LoVo (cell line): ENCODE measurements around the gene GPC1.

Experiments used
- DNase-seq: peaks from one replicate; pipeline ENCODE4 v3.0.0-alpha.2; 2016; ENCODE audit warnings: low spot score

Gene GPC1

DNA sequence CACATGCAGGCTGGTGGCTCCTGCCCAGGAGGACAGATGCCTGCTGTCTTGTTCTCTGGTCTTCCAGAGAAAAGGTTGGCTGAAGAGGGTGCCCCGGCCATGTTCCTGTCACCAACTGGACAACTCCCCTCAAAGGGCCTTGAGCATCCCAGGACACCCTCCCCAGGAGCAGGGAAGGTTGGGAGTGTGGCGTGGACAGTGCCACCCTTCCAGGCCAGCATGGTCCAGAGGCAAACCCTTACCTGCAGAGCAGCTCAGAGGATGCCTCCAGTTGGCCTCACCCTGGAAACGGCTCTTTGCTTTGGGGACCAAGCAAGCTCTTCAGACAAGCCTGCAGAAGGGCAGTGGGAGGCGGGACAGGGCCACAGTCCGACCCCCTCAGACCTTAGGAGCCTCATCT lies 4.9 kb upstream of the GPC1 start:
- DNase-seq: no peak

DNA sequence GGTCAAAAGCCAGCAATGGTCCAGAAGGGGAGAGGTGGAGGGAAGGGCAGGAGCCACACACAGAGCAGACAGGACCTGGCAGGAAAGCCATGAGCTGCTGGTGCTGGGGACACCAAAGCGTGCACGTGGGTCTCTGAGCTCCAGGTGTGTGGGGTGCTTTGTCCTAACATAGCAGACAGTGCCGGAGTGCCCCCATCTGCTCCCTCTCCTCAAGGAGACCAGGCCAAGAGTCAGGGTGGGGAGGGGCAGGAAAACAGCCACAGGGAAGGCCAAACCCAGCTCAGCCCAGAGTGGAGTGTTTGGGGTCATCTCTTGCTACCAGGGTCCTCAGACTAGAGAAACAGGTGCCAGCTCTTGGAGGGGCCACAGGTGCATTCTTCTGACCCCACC lies 4.2 kb upstream of the GPC1 start:
- DNase-seq: no peak

DNA sequence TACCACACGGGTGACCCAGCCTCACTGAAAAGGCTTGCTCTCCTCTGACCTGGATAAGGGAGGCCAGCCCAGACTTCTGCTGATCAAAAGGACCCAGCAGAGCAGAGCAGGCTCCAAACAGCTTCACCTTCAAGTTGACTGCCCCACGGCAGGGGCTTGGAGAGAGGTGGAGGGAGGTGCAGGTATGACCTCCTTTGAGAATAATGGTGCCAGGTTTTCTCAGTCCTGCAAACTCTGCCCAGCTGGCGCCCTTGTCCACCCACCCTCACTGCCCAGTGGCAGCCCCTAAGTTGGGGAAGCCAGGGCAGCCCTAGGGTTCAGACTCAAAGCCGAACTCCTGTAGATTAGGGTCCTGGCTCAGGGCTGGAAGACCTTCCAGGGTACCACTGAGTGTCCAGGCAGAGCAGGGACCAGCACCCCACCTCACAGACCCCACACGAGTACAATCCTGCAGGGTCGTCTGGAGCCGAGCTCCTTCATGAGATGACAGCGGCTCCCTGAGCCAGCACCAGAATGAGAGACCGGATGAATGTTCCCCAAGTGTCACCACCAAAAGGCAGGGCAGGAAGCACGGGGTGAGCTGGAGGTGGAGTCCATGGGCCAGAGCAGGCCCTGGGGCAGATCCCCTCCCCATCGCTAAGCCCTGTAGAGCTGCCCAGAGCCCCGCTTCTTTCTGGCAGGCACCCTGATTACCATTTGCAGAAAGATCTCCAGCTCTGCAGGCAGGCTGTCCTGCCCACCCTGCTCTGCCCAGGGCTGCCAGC lies 3.6 kb upstream of the GPC1 start:
- no peak for DNase-seq

DNA sequence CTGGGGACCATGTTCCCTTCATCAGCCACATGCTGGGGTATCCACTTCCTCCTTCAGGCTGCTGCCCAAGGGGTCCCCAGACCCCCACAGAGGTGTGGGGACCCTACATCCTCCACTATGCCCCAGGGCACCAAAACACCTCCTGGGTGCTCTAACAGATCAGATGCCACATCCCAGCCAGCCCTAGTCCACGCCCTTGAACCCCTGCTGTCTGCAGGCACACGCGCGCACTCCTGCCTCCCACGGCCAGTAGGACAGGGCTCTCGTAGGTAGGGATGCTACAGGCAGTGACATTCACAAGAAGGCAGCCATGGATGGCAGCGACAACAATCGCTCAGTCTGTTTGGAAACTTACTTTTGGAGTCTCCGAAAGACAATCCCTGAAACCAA lies 3.0 kb upstream of the GPC1 start:
- DNase-seq: no peak

DNA sequence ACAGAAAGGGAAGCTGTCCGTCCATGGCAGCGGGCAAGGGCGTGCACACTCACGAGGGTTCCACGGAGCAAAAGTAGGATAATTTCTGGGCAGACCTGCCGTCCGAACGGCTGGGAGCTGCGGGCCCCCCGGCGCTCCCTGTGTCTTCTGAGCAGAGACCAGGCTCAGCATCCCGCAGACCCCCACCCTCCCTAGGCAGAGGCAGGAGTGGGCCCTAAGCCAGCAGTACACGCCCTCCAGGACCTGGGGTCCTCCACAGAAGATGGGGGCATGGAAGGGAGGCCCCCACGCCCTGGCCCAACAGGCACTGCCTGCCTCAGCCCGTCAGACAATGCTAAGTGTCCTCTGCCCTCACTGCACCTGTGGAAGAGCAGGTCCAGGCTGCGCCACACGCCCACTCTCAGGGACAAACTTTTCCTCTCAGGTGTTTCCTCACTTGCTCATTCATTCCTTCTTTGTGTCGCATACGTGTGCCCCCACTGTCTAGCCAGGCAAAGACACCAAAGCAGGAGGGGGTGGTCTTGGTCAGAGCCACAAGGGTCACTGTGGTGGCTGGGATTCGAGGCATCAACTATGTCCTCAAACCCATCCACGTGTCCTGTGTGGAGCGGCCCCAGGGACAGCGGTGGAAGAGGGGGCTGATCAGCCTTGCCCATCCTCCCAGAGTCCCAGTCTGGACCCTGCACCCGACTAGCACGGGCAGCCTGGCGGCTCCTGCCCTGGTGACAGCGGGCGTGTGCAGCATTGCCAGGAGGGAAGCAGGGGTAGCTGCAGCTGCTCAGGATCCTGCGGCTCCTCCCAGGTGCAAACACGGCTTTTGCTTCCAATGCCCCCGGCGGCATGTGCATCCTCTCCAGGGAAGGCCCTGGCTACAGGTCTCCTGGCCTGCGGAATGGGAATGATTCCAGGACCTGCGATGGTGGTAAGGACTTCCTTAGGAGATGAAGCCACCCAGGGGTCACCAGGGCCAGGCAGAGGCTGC lies 2.4 kb upstream of the GPC1 start:
- DNase-seq: no peak

DNA sequence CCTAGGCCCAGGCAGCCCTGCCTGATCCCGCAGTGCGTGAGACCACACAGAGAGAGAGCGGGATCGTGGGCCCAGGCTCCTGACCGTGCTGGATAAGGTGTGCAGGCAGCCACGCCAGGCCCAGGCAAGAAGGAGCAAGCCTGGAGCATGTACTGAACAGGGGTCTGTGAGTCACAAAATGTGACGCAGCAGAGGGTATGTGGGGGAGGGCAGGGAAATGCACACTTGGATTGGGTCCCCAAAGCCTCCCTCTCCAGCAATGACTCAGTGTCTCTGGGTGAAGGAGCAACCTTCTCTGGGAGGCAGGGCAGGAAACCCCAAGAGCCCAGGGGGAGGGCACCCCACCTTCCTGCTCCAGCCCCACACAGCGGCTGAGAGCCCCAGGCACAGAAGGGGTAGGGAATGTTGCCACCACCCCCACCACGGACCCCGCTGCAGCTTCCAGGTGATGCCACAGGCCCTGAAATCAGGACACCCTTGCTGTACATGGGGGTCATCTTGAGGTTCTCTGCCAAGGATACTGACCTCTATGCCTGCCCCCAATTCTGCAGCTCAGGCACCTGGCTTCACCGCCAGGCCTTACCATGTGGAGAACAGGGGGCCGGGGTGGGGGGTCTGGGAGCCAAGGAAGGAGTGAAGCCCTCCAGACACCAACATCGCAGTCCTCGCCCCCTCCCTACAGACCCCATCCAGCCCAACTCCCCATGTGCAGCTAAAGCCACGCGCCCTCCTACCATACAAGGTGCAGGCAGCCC lies 1.3 kb upstream of the GPC1 start:
- peak; percentile 32 for DNase-seq

DNA sequence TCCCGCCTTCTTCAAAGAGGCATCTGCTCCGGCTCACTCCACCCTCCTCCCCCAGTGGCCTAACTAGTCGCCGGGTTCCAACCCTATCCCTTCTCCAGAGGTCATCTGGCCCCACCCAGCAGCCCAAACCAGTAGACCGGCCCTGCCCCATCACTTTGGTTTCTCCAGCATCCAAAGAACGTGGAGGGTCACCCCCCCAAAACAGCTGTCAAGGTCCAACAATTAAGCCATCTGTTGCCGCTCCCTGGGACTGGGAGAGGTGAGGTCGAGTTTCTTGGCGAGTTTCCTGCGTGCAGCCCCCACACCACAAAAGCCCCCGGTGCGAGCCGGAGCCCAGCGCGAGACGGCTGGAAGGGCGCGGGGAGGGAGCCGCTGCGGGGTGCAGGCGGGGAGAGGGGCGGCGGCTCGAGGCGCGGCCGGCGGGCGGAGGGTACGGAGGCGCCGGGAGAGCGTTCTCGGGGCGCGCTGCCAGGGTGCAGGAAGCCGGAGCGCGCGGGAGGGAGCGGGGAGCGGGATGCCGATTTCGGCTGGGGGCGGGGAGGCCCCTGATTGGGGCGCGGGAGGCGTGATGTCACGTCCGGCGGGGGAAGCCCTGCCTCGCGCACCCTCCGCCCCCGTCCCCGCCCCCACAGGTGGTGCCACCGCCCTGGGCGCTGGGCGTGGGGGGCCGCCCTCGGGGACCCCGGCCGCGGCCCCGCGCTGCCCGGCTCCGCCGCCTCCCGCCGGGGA lies 571 bp upstream of the GPC1 start:
- peak; percentile 83 for DNase-seq

DNA sequence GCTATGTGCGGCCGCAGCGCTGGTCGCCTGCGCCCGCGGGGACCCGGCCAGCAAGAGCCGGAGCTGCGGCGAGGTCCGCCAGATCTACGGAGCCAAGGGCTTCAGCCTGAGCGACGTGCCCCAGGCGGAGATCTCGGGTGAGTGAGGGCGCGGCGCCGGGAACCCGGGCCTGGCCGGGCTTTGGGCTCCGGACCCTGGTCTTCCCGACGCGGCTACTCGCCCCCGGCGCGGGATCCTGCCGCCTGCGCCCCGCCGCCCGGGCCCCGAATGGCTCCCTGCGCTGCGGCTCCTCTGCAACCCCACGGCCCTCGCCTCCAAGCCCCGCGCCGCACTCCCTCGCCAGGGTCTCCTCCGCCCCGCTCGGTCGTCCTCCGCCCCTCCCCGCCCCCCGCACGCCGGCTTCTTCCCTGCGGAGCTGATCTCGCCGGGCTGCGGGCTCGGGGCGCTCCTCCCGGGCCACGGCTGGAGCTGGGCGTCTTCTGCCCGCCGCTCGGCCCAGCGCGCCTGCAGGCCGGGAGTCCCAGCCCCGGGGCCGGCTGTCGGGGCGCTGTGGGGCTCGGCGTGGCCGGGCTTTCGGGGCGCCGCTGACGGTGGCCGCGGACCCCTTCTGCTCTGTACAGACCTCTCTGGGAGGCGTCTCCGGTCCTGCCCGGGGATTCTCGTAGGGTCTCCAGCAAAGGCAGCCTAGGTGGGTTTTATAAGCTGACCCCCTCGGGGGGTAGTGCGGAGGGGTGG lies 652 bp downstream of the GPC1 start:
- no peak for DNase-seq

DNA sequence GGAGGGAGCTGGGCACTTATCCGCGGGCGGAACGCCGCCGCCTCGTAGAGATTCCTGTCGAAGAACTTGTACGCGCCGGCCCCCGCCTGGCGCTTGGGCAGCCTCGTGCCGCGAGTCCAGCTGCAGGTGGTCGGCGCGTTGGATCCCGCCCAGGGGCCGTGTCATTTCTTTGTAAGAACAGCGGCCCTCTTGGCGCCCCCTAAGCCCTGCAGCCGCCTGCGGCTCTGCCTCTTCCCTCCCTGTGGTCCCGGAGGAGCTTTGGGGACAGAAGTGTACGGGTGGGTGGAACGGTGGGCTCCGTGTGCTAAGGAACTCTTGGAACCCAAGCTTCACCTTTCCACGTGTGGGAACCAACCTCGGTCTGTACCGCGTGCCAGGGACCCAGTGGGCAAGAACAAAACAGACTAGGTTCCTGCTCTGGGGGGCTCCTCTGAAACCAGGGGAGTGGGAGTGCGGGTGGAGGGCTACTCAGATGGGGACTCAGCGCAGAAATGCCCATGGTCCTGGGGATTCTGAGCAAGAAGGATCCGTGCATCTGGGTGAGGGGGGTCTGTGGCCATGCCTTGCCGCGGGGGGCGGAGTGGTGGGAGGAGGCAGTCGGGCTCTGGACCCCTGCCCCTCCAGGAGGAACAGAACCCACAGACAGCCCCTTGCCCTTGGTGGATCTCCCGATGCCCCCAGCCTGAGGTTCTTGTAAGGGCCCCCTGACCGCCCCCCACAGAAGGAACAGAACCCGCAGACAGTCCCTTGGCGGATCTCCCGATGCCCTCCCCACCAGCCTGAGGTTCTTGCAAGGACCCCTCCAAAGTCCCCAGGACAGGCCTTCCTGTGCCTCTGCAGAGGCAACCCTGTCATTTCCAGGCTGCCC lies 1.5 kb downstream of the GPC1 start:
- DNase-seq: no peak

DNA sequence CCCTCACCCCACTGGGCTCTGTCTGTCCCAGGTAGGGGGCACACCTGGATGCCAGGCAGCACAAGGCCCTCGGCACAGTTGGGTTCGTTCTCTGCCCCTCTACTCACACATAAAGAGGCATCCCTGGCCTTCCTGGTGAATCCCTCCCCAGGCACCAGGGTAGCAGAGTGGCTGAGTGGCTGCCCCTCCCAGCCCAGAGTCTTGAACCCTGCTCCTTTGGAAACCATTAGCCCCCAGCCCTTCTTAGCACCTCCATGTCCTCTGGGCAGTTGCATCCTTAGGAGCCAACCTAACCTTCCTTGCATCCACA lies 2.0 kb downstream of the GPC1 start:
- DNase-seq: no peak

DNA sequence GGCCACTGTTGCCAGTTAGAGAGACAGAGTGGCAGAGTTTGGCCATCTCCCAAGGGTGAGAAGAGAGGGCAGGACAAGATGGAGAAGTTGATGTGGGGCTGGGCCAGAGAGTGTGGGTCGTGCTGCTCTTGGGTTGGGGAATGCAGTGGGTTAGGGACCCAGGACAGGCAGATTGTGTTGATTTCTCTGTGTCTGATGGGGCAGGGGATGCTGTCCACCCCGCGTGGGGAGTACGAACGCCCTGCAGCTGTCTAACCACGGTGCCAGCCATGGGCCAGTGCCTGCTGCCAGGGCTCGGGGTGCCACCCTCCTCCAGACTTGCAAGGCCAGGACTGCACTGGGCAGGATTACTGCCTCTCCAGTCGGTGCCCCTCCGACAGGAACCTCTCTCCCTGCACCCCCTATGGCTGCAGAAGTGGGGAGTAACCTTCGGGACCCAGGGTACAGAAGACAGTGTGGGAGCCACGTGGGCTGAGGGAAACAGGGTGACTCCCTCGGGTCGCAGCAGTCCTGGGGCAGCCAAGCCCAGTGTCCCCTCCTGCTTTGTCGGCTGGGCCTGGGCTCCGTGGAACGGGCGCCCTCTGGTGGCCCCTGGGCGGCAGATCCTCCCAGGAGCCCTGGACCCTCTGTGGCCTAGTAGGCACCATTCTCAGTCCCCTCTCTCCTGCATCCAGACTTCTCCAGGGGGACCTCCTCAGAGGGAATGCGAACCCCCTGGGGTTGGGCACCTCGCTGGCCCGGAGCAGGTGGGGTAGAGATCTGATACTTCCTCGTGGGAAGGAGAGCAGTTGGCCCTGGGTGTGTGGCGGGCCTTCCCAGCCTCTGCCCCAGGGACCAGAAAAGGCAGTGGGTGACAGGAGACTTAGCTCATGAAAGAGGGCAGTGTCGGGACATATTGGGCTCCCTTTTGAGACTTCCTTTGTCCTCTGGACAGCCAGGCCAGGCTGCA lies 2.7 kb downstream of the GPC1 start:
- peak; percentile 58 for DNase-seq

DNA sequence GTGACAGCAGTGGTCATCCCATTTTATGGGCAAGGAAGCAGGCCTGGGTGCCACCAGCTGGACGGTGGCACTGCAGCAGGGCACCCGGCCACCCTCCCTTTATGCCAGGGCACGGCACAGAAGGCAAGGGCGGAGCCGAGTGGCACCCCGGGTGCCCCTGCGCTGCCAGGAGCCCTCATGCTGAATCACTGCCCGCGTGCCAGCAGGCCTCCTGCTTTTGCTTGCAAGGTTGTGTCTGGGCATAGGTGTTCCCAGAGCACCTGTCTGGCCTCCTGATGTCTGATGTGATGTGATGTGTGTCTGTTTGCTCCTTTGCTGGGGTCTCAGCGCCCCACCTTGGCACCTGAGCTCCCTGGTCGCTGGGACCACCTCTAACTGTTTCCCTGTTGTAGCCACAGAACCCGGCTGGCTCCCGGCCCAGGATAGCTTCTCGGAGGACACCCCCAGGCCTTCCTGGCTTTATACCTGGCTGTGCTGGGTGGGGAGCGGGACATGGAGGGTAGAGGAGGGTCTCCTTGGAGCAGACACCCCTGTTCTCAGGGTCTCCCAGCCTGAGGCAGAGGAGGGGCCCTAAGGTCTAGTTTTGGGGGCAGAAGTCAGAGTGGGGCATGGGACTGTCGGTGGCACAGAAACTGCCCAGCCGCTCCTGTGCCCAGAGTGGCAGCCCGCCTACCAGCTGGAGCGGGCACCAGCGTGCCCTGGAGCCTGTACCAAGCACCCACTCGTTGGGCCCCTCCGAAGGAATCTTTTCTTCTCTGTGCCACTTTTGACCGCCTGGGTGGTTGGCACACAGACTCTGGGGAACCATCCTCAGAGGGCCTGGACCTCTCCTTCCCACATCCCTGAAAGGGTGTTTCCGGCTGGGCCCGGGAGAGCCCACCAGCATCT lies 3.6 kb downstream of the GPC1 start:
- DNase-seq: no peak

DNA sequence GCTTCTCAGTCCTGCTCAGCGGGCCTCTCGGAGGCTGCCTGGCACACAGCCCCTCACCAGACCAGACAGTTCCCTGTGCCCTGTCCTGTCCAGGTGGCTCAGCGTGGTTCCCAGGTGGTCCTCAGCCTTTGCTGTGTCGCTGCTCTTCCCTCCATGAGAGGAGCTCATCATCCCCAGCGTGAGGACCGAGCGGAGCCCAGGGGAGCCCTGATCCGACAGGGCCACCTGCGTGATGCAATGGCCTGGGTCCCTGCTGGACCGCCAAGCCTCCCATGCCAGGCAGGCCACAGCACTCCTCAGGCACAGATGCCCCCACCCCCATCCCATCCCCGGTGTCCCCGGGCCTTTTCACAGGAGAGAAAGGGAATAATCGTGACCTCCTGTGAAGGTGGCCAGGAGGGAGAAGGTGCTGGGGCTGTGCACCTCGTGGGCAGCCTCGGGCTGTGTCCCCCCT lies 4.3 kb downstream of the GPC1 start:
- DNase-seq: no peak

DNA sequence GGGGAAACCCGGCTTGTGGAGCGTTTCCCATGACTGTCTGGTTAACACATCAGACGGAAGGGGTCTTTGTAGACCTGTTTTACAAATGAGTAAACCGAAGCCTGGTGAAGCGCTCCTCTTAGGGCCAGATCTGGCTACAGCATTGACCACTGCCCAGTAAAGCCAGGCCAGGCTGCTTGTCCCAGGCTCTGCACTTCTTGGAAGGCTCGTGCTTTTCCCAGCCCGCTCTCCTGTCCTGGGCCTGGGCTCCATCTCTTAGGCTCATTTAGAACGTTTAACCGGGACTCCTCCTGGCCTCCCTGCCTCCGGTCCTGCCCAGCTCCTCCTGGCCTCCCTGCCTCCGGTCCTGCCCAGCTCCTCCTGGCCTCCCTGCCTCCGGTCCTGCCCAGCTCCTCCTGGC lies 4.8 kb downstream of the GPC1 start:
- DNase-seq: no peak

DNA sequence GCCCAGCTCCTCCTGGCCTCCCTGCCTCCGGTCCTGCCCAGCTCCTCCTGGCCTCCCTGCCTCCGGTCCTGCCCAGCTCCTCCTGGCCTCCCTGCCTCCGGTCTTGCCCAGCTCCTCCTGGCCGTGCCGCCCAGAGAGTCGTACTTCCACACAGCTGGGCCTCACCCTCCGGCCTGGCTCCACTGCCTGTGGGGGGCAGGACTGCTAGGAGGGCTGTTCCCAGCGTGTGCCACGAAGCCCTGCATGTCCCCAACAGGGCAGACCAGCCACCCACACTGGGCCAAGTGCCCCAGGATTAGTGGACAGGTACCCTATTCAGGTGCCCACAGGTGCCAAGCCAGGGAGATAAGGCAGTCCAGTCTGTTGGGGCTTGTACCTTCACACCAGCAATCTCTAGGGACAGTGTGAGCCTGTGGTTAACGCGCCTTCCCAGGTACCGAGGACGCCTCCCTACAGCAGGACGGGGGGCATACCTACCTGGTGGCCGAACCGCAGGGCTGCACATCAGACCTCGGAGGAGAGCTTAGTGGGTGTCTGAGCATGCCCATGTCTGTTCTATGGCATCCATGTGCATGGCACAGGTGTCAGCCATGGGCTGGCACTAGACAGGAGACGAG lies 5.3 kb downstream of the GPC1 start:
- DNase-seq: no peak

DNA sequence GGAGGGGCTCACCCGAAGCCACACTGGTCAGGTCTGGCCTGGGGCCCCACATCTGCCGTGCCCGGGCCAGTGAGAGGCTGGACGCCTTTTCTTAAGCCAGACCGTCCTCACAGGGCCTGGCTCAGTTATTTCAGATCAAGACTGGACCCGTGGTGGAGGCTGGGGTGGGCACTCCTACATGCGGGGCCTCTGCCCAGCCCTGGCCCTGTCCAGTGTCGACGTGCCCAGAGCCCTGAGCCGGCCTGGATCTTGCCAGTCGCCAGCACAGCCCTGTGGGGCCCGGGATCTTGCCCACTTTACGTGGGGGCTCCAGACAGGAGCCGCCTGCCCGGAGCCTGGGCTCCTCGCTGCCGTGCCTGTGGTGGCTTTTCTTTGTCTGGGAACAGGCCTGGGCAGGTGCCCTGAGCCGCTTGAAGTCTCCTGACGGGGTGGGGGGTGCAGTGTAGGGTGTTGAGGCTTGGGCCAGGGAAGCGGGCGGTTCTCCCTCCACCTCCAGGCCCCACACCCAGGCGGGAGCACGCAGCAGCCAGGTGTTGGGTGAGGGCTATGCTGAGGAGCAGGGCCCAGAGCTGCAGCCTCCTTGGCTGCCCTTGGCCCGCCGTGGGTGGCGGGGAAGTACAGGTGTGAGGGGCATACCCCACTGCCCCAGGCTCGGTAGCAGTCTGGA lies 6.0 kb downstream of the GPC1 start:
- no peak for DNase-seq

DNA sequence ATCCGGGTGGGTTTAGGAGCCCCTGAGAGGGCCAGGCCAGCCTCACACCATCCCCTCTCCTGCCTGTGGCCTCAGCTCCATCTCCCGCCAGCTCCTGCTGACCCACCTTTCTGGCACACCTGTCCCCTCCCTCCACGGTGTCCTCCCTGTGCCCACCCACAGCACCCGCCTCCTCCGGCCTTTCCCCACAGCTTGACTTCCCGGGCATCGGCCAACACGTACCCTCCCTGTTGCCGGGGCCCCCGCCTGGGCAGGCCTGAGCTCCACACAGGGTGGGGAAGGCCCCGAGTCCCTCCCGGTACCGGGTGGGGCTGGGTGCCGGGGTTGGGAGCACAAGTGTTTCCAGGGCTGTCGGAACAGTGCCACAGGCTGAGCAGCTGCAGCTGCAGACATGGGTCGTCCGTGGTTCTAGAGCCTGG lies 6.5 kb downstream of the GPC1 start:
- no peak for DNase-seq
